ENCODE results near the gene SHE.

SHE gene

GRCh38 chr1:154476791-154477190 is 25.4 kb downstream of the SHE start:
- no peak for DNase-seq

- no peak for DNase-seq
Observed at GRCh38 chr1:154474802-154475201, 27.4 kb downstream of the SHE start.

- no peak for DNase-seq
Observed at GRCh38 chr1:154471304-154471703, 30.9 kb downstream of the SHE start.

- DNase-seq: no peak
Observed at GRCh38 chr1:154469844-154470560, 32.2 kb downstream of the SHE start.

- no peak for DNase-seq
Observed at GRCh38 chr1:154468535-154469250, 33.5 kb downstream of the SHE start.

GRCh38 chr1:154467434-154468102 is 34.6 kb downstream of the SHE start:
- no peak for DNase-seq

GRCh38 chr1:154466921-154467417 is 35.2 kb downstream of the SHE start:
- DNase-seq: no peak

- DNase-seq: no peak
Observed at GRCh38 chr1:154466206-154466605, 36.0 kb downstream of the SHE start.

GRCh38 chr1:154465621-154466195 is 36.5 kb downstream of the SHE start:
- no peak for DNase-seq

GRCh38 chr1:154463512-154463990 is 38.7 kb downstream of the SHE start:
- DNase-seq: no peak

GRCh38 chr1:154460695-154461260 is 41.4 kb downstream of the SHE start:
- no peak for DNase-seq

- DNase-seq: no peak
Observed at GRCh38 chr1:154459080-154459479, 43.1 kb downstream of the SHE start.

GRCh38 chr1:154456631-154457030 is 45.6 kb downstream of the SHE start:
- DNase-seq: no peak

GRCh38 chr1:154454386-154455120 is 47.7 kb downstream of the SHE start:
- no peak for DNase-seq

GRCh38 chr1:154453574-154454352 is 48.4 kb downstream of the SHE start:
- no peak for DNase-seq

- no peak for DNase-seq
Observed at GRCh38 chr1:154453161-154453560, 49.1 kb downstream of the SHE start.

- no peak for DNase-seq
Observed at GRCh38 chr1:154448331-154448811, 53.8 kb downstream of the SHE start.

- DNase-seq: no peak
Observed at GRCh38 chr1:154446789-154447188, 55.4 kb downstream of the SHE start.

GRCh38 chr1:154446292-154446691 is 55.9 kb downstream of the SHE start:
- DNase-seq: no peak

- DNase-seq: no peak
Observed at GRCh38 chr1:154445040-154445472, 57.2 kb downstream of the SHE start.
